OCI-M1 (cell line): ENCODE data around the gene TAPT1.
A peak's percentile ranks its signal among the peaks of the same experiment; 100 is the strongest.
"Not testable (repeated sequence)": the region's sequence is repeated elsewhere in the genome, so short reads cannot be mapped to it uniquely, and the experiment has no call there.

Source experiments
- DNase-seq: peaks from one replicate; lab custom pipeline; 2025; lab: John Stamatoyannopoulos, UW

TAPT1 gene

GRCh38 chr4:16169490-16169889 is 56.8 kb downstream of the TAPT1 start:
- DNase-seq = no peak

GRCh38 chr4:16168710-16169388 is 57.4 kb downstream of the TAPT1 start:
- no peak for DNase-seq

- DNase-seq = no peak
Measured at GRCh38 chr4:16168144-16168543, 58.1 kb downstream of the TAPT1 start.

GRCh38 chr4:16165931-16166330 is 60.3 kb downstream of the TAPT1 start:
- no peak for DNase-seq

- no peak for DNase-seq
Measured at GRCh38 chr4:16162891-16163290, 63.4 kb downstream of the TAPT1 start.

- DNase-seq = no peak
Measured at GRCh38 chr4:16161851-16162408, 64.3 kb downstream of the TAPT1 start.

GRCh38 chr4:16160457-16160856 is 65.8 kb downstream of the TAPT1 start:
- DNase-seq = peak; percentile 30

- no peak for DNase-seq
Measured at GRCh38 chr4:16159286-16159685, 67.0 kb downstream of the TAPT1 start.

- DNase-seq = no peak
Measured at GRCh38 chr4:16158504-16158852, 67.8 kb downstream of the TAPT1 start.

- no peak for DNase-seq
Measured at GRCh38 chr4:16157609-16158503, 68.4 kb downstream of the TAPT1 start.

GRCh38 chr4:16155528-16156169 is 70.6 kb downstream of the TAPT1 start:
- DNase-seq = no peak

GRCh38 chr4:16154451-16154850 is 71.8 kb downstream of the TAPT1 start:
- DNase-seq = no peak

- DNase-seq = no peak
Measured at GRCh38 chr4:16150716-16151115, 75.6 kb downstream of the TAPT1 start.

- not testable (repeated sequence) for DNase-seq
Measured at GRCh38 chr4:16144913-16145312, 81.4 kb downstream of the TAPT1 start.

- DNase-seq = no peak
Measured at GRCh38 chr4:16142598-16143310, 83.5 kb downstream of the TAPT1 start.

- peak; percentile 10 for DNase-seq
Measured at GRCh38 chr4:16140879-16141249, 85.4 kb downstream of the TAPT1 start.

- no peak for DNase-seq
Measured at GRCh38 chr4:16140231-16140878, 85.9 kb downstream of the TAPT1 start.

- DNase-seq = no peak
Measured at GRCh38 chr4:16139066-16139945, 87.0 kb downstream of the TAPT1 start.

- DNase-seq = no peak
Measured at GRCh38 chr4:16136827-16137226, 89.4 kb downstream of the TAPT1 start.

- no peak for DNase-seq
Measured at GRCh38 chr4:16136311-16136710, 90.0 kb downstream of the TAPT1 start.
